ENCODE measurements around the gene GNG12.

The GNG12 gene

GRCh38 chr1:67655581-67655980 lies 177.7 kb downstream of the GNG12 start:
- no peak for FAIRE-seq

GRCh38 chr1:67653304-67653703 lies 180.0 kb downstream of the GNG12 start:
- no peak for TF ChIP-seq POLR2AphosphoS5 (IDR thresholded peaks at IDR 0.05; ENCODE audit: low read depth, low read length)
- no peak for TF ChIP-seq TAF1 (IDR thresholded peaks at IDR 0.05; ENCODE audit: low read depth, low read length)
- no peak for TF ChIP-seq POLR2A (IDR thresholded peaks at IDR 0.05; ENCODE audit: low read depth, low read length)
- TF ChIP-seq POU2F2 (IDR thresholded peaks at IDR 0.05; ENCODE audit: low read depth, low read length): no peak
- TF ChIP-seq PAX5 (IDR thresholded peaks at IDR 0.05; ENCODE audit: insufficient read depth, low read length, severe bottlenecking): no peak
- TF ChIP-seq SPI1 (IDR thresholded peaks at IDR 0.05; ENCODE audit: low read depth, low read length): no peak
- no peak for DNase-seq (ENCODE audit: insufficient read length, low spot score)
- FAIRE-seq: no peak

More at GRCh38 chr1:67655581-67655980, 177.7 kb downstream of the GNG12 start:
- TF ChIP-seq TAF1 (IDR thresholded peaks at IDR 0.05; ENCODE audit: low read depth, low read length) (no peak), PAX5 (IDR thresholded peaks at IDR 0.05; ENCODE audit: insufficient read depth, low read length, severe bottlenecking) (no peak), POLR2A (IDR thresholded peaks at IDR 0.05; ENCODE audit: low read depth, low read length) (no peak), POU2F2 (IDR thresholded peaks at IDR 0.05; ENCODE audit: low read depth, low read length) (no peak), SPI1 (IDR thresholded peaks at IDR 0.05; ENCODE audit: low read depth, low read length) (no peak), POLR2AphosphoS5 (IDR thresholded peaks at IDR 0.05; ENCODE audit: low read depth, low read length) (no peak)
- DNase-seq (ENCODE audit: insufficient read length, low spot score): no peak

- TF ChIP-seq POLR2A (IDR thresholded peaks at IDR 0.05; ENCODE audit: low read depth, low read length): no peak
- no peak for TF ChIP-seq PAX5 (IDR thresholded peaks at IDR 0.05; ENCODE audit: insufficient read depth, low read length, severe bottlenecking)
- no peak for TF ChIP-seq POU2F2 (IDR thresholded peaks at IDR 0.05; ENCODE audit: low read depth, low read length)
- no peak for TF ChIP-seq POLR2AphosphoS5 (IDR thresholded peaks at IDR 0.05; ENCODE audit: low read depth, low read length)
- no peak for TF ChIP-seq SPI1 (IDR thresholded peaks at IDR 0.05; ENCODE audit: low read depth, low read length)
- TF ChIP-seq TAF1 (IDR thresholded peaks at IDR 0.05; ENCODE audit: low read depth, low read length): no peak
- FAIRE-seq (no peak), DNase-seq (ENCODE audit: insufficient read length, low spot score) (no peak)
Measured at GRCh38 chr1:67652800-67653199, 180.5 kb downstream of the GNG12 start.

Data from GM12891 (cell line).